ENCODE data around the gene LASP1.

The LASP1 gene

GRCh38 chr17:38960402-38960801 lies 90.5 kb downstream of the LASP1 start:
- TF ChIP-seq CTCF (conservative IDR thresholded peaks at IDR 0.05; ENCODE audit: low read depth) = no peak
- no peak for DNase-seq (ENCODE audit: low spot score)
- POLR2A ChIA-PET (ENCODE audit: low non-redundant PET) = interaction anchor here (0.6 kb wide), 1 partner anchor 239 kb away, joined by 5 read pairs; the partner anchor contains the start of gene RPL19
- CTCF ChIA-PET = no interaction called here
- no peak overlapping the region for H3K27ac ChIP-seq

GRCh38 chr17:38961413-38961812 lies 91.6 kb downstream of the LASP1 start:
- no peak for TF ChIP-seq CTCF (conservative IDR thresholded peaks at IDR 0.05; ENCODE audit: low read depth)
- H3K27ac ChIP-seq = no peak overlapping the region
- POLR2A ChIA-PET (ENCODE audit: low non-redundant PET) = no interaction called here
- DNase-seq (ENCODE audit: low spot score) = no peak
- CTCF ChIA-PET = no interaction called here

GRCh38 chr17:38967290-38967738 lies 97.5 kb downstream of the LASP1 start, which contains the start of gene FBXO47:
Gene FBXO47, minus strand, starts transcription at chr17:38967403. Its CDS starts 4,378 bp downstream, at chr17:38963025.
- POLR2A ChIA-PET (ENCODE audit: low non-redundant PET) = no interaction called here
- peak within 1 kb of the TSS; percentile 58 for H3K27ac ChIP-seq
- TF ChIP-seq CTCF (conservative IDR thresholded peaks at IDR 0.05; ENCODE audit: low read depth) = no peak
- CTCF ChIA-PET = interaction anchor here (0.6 to 1.0 kb wide), 4 partner anchors 16 to 1706 kb away, joined by 3 to 6 read pairs (median 4); no protein-coding TSS in a partner anchor
- peak; percentile 82 for DNase-seq (ENCODE audit: low spot score)

- TF ChIP-seq CTCF (conservative IDR thresholded peaks at IDR 0.05; ENCODE audit: low read depth) = no peak
- ChIA-PET POLR2A (ENCODE audit: low non-redundant PET) (no interaction called here), CTCF (no interaction called here)
- no peak for DNase-seq (ENCODE audit: low spot score)
- no peak overlapping the region for H3K27ac ChIP-seq
Observed at GRCh38 chr17:38969281-38969680, 99.4 kb downstream of the LASP1 start.

GRCh38 chr17:38970128-38970527 lies 100.3 kb downstream of the LASP1 start:
- TF ChIP-seq CTCF (conservative IDR thresholded peaks at IDR 0.05; ENCODE audit: low read depth) = no peak; the same call in 1 of the 2 replicates
- H3K27ac ChIP-seq = no peak overlapping the region
- no peak for DNase-seq (ENCODE audit: low spot score)
- POLR2A ChIA-PET (ENCODE audit: low non-redundant PET) = no interaction called here
- CTCF ChIA-PET = interaction anchor here (1.2 kb wide), 1 partner anchor 209 kb away, joined by 3 read pairs; no protein-coding TSS in a partner anchor

- no peak for DNase-seq (ENCODE audit: low spot score)
- POLR2A ChIA-PET (ENCODE audit: low non-redundant PET) = no interaction called here
- TF ChIP-seq CTCF (conservative IDR thresholded peaks at IDR 0.05; ENCODE audit: low read depth) = no peak
- H3K27ac ChIP-seq = no peak overlapping the region
- CTCF ChIA-PET = interaction anchor here (1.2 kb wide), 1 partner anchor 209 kb away, joined by 3 read pairs; no protein-coding TSS in a partner anchor
Observed at GRCh38 chr17:38970804-38971203, 100.9 kb downstream of the LASP1 start.

Data from RWPE1 (cell line).